Endothelial cell of umbilical vein (primary cell): ENCODE data around the gene RAB11FIP3. TPM values are rescaled to one million over a fixed set of nuclear protein-coding genes. Genes with fewer than 3 reads are reported as not detected.

Source experiments
- BruUV-seq: library from RNA; stranded (reverse); fragments of 400-500 nt; replicated peaks from 2 replicates; lab custom pipeline; 2021; lab: Mats Ljungman, UMichigan
- CTCF ChIA-PET: fragments of 300-600, 350-600 bp; sonication (Branson Sonifier 250); formaldehyde crosslinking; loops from one replicate; lab custom pipeline; 2021; ENCODE audit warnings: antibody characterized with exemption, inconsistent platforms; lab: Charles Lee
- POLR2A ChIA-PET: fragments of 300-600, 350-600 bp; sonication (Branson Sonifier 250); formaldehyde crosslinking; loops from one replicate; lab custom pipeline; 2021; ENCODE audit warnings: antibody characterized with exemption, inconsistent platforms; lab: Charles Lee
- DNase-seq: peaks from one replicate; pipeline ENCODE4 v3.0.0-alpha.2; 2011; ENCODE audit warnings: low read depth, low spot score
- FAIRE-seq: peaks from 2 replicates; lab custom pipeline; 2011; peaks lifted over from hg19 to GRCh38; lab: Jason Lieb, UNC
- H2AFZ ChIP-seq: 2 replicates; pipeline ENCODE4 v1.6.0; 2012; ENCODE audit warnings: low read depth, low read length, control low read depth, inconsistent platforms
- H3K27ac ChIP-seq: 2 replicates; pipeline ENCODE4 v1.5.1; 2011; ENCODE audit warnings: low read depth, mild to moderate bottlenecking, control low read depth, low read length, moderate library complexity; ENCODE audit not compliant: insufficient read depth
- H3K27me3 ChIP-seq, 2 experiments: 2 replicates each; pipeline versions ENCODE4 v1.6.0 to v1.6.1; 2011; ENCODE audit warnings: low read length in 2 of 2, mixed read lengths in 1 of 2; ENCODE audit not compliant: control insufficient read depth in 2 of 2, insufficient read depth in 2 of 2
- H3K36me3 ChIP-seq, 2 experiments: 2 replicates in 1 of 2; 3 replicates in 1 of 2; pipeline ENCODE4 v1.5.1; 2011; ENCODE audit warnings: low read length in 2 of 2, mild to moderate bottlenecking in 1 of 2, moderate library complexity in 1 of 2; ENCODE audit not compliant: control insufficient read depth in 2 of 2, insufficient read depth in 2 of 2; ENCODE audit errors: extremely low read depth in 1 of 2
- H3K4me1 ChIP-seq: 3 replicates; pipeline ENCODE4 v1.5.1; 2011; ENCODE audit warnings: mild to moderate bottlenecking, low read length; ENCODE audit not compliant: control insufficient read depth, insufficient read depth; ENCODE audit errors: extremely low read depth
- H3K4me2 ChIP-seq: 2 replicates; pipeline ENCODE4 v1.6.1; 2011; ENCODE audit warnings: low read length, control low read depth, mixed read lengths; ENCODE audit not compliant: insufficient read depth
- H3K4me3 ChIP-seq, 3 experiments: fragments of 200-600 bp in 1 of 3; sonication (generic), shearing (Covaris generic) in 1 of 3; replicated peaks in 1 of 3; 2 replicates each; pipeline ENCODE4 v1.5.1; 2011 to 2016; ENCODE audit warnings: control low read depth in 3 of 3, low read length in 3 of 3, mild to moderate bottlenecking in 2 of 3, inconsistent platforms in 1 of 3, low read depth in 1 of 3, moderate library complexity in 1 of 3; ENCODE audit not compliant: insufficient read depth in 1 of 3
- H3K79me2 ChIP-seq: 2 replicates; pipeline ENCODE4 v1.6.0; 2012; ENCODE audit warnings: low read length, inconsistent platforms; ENCODE audit not compliant: control insufficient read depth, insufficient read depth
- H3K9ac ChIP-seq: replicated peaks from 2 replicates; pipeline ENCODE3; 2011; ENCODE audit warnings: low read length, control low read depth; ENCODE audit not compliant: insufficient read depth; ENCODE audit errors: extremely low read depth
- H3K9me1 ChIP-seq: replicated peaks from 3 replicates; pipeline ENCODE4 v1.6.0; 2011; ENCODE audit warnings: mild to moderate bottlenecking, low read length; ENCODE audit not compliant: control insufficient read depth, insufficient read depth; ENCODE audit errors: extremely low read depth
- H3K9me3 ChIP-seq: replicated peaks from 2 replicates; pipeline ENCODE4 v1.5.1; 2012; ENCODE audit warnings: low read length, inconsistent platforms; ENCODE audit not compliant: control insufficient read depth, insufficient read depth
- H4K20me1 ChIP-seq: replicated peaks from 2 replicates; pipeline ENCODE3; 2011; ENCODE audit warnings: mild to moderate bottlenecking, low read length; ENCODE audit not compliant: control insufficient read depth, insufficient read depth; ENCODE audit errors: extremely low read depth
- JUN ChIP-seq: IDR thresholded peaks from 2 replicates; pipeline ENCODE4 v1.6.1; 2011; ENCODE audit warnings: borderline replicate concordance, low read depth; ENCODE audit not compliant: insufficient read length, insufficient read depth
- MYC ChIP-seq: IDR thresholded peaks from one replicate; pipeline ENCODE4 v1.6.1; 2011; ENCODE audit warnings: mild to moderate bottlenecking, low read depth, low read length
- dilution Hi-C: fragments of 300-500 bp; cut with MboI; formaldehyde crosslinking; loops from one replicate; pipeline ENCODE4 v1.15.0; 2019; ENCODE audit warnings: low sequenced_read_pairs; ENCODE audit not compliant: extremely low pct_ligation_motif_present
- intact Hi-C: fragments of 100-400 bp; cut with micrococcal nuclease; formaldehyde crosslinking; loops from one replicate; pipeline ENCODE4 v1.10.0; 2022
- polyA plus RNA-seq, 4 experiments: library from polyadenylated mRNA; depleted of rRNA in 3 of 4; stranded (reverse) in 3 of 4; unstranded in 1 of 4; fragments of >200 nt; gene quantifications; 2 replicates each; pipeline versions ENCODE4 v1.2.1 to v1.2.3, GENCODE V29; 2011 to 2012; ENCODE audit warnings: missing spikeins in 1 of 4
- total RNA-seq: library from RNA; stranded (reverse); gene quantifications from 2 replicates; pipeline ENCODE4 v1.2.3, GENCODE V29; 2021
- TF ChIP-seq, protein P1 (sequence below), 2 donors: IDR thresholded peaks; 1 replicate in 1 of 2; 2 replicates in 1 of 2; pipeline ENCODE4 v1.5.1; 2011; ENCODE audit warnings: low read length in 2 of 2, mild to moderate bottlenecking in 2 of 2, moderate library complexity in 2 of 2, control low read depth in 1 of 2, inconsistent platforms in 1 of 2, low read depth in 1 of 2; ENCODE audit not compliant: insufficient read depth in 1 of 2; ENCODE audit errors: extremely low read depth in 1 of 2
- TF ChIP-seq, protein P2 (sequence below): IDR thresholded peaks from 2 replicates; pipeline ENCODE4 v1.6.1; 2011; ENCODE audit not compliant: insufficient read depth, insufficient read length

The RAB11FIP3 gene
- total and polyA plus RNA-seq, 2 donors (not counting 3 experiments of a cell fraction or from before 2014, with no cell fraction given), result 20.5 to 75.9 TPM

DNA sequence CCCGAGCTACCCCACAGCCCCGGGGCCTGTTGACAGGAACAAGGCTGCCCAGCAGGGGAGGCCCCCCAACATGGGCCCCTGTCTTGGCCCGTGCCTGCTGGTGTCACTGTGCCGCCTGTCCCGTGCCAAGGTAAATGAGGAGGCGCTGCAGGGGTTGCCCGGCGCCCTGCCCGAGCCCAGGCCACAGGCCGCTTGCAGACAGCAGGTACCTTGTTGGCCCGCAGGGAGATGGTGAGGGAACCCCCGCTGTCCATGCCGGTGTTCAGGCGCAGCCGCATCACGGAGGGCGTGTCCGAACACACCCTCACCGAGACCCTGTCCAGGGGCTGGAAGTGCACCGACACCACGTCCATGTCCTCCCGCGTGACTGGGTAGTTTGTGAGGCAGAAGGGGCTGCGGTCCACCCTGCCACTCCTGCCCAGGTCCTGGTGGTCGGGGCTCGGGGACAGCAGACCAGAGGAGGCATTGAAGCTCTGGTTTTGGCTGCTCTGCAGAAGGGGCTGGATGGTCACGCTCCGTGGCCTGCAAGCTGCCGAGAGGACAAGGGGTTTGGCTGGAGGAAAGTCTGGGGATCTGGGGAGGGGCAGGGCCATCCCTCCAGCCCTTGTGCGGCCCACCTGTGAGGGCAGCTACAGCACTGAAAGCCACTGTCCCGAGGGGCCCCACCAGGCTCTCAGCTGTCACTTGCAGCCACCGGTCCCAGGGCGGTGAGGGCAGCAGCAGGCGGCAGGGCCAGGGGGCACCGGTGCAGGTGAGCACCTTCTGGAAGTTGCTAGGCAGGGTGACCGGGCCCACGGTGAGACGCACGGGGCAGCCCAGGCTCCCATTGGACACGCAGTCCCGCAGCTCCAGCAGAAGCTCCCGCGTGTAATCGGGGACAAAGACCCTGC is 49.3 kb upstream of the RAB11FIP3 start:
- CTCF ChIA-PET, result no interaction called here

More for the DNA sequence above, 49.3 kb upstream of the RAB11FIP3 start:
- no peak overlapping the region for H3K4me3 ChIP-seq
- dilution Hi-C loops, result no loop called here
- POLR2A ChIA-PET, result no interaction called here
- DNase-seq (no peak), FAIRE-seq (no peak)
- no peaks in the 10 kb centered on the region for H3K9me1 ChIP-seq
- H3K4me2 ChIP-seq, result no peak overlapping the region
- no peaks in the 10 kb centered on the region for H3K27me3 ChIP-seq
- H3K9me3 ChIP-seq, result no peaks in the 10 kb centered on the region
- no peak overlapping the region for H3K9ac ChIP-seq
- TF ChIP-seq, protein P1, sequence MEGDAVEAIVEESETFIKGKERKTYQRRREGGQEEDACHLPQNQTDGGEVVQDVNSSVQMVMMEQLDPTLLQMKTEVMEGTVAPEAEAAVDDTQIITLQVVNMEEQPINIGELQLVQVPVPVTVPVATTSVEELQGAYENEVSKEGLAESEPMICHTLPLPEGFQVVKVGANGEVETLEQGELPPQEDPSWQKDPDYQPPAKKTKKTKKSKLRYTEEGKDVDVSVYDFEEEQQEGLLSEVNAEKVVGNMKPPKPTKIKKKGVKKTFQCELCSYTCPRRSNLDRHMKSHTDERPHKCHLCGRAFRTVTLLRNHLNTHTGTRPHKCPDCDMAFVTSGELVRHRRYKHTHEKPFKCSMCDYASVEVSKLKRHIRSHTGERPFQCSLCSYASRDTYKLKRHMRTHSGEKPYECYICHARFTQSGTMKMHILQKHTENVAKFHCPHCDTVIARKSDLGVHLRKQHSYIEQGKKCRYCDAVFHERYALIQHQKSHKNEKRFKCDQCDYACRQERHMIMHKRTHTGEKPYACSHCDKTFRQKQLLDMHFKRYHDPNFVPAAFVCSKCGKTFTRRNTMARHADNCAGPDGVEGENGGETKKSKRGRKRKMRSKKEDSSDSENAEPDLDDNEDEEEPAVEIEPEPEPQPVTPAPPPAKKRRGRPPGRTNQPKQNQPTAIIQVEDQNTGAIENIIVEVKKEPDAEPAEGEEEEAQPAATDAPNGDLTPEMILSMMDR (IDR thresholded peaks at IDR 0.05; ENCODE audit: extremely low read depth in 1 of 2, insufficient read depth in 1 of 2, low read depth in 1 of 2, low read length in 2 of 2), result no peak
- no peak for TF ChIP-seq JUN
- TF ChIP-seq, protein P2, sequence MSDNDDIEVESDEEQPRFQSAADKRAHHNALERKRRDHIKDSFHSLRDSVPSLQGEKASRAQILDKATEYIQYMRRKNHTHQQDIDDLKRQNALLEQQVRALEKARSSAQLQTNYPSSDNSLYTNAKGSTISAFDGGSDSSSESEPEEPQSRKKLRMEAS, result no peak
- TF ChIP-seq MYC, result no peak
- H2AFZ ChIP-seq, result no peak overlapping the region
- H3K4me1 ChIP-seq, result no peaks in the 10 kb centered on the region
- TSS peak; percentile 12 for BruUV-seq
- no peaks in the 10 kb centered on the region for H4K20me1 ChIP-seq
- intact Hi-C loops, result no loop called here
- peaks cover 7 to 48% of the 10 kb centered on the region in 2 experiments for H3K36me3 ChIP-seq
- H3K79me2 ChIP-seq, result peaks cover 24% of the 10 kb centered on the region
- H3K27ac ChIP-seq, result no peak overlapping the region
